ENCODE measurements around the gene SHROOM4.

- TF ChIP-seq YY1 (IDR thresholded peaks at IDR 0.05), result no peak
- TF ChIP-seq NR2F2 (IDR thresholded peaks at IDR 0.05), result no peak
- TF ChIP-seq CTCF (IDR thresholded peaks at IDR 0.05; ENCODE audit: low read depth, low read length, missing input control), result no peak
- no peak for TF ChIP-seq SP1 (IDR thresholded peaks at IDR 0.05)
- TF ChIP-seq GABPA (IDR thresholded peaks at IDR 0.05 in 1 of 2, conservative IDR thresholded peaks at IDR 0.05 in 1 of 2), result no peak
- TF ChIP-seq MAX (IDR thresholded peaks at IDR 0.05), result no peak
- TF ChIP-seq HNF4A (conservative IDR thresholded peaks at IDR 0.05), result no peak
- TF ChIP-seq TAF1 (conservative IDR thresholded peaks at IDR 0.05), result no peak
- TF ChIP-seq EGR1 (IDR thresholded peaks at IDR 0.05; ENCODE audit: low read depth in 2 of 2), result no peak
These were observed 43.3 kb downstream of the SHROOM4 start for GRCh38 chrX:50770702-50771101.

Data from liver (tissue), 3 donors.